Gastrocnemius medialis (tissue), 4 donors: Measurements from ENCODE around the gene KAT2A.

Experiments
- CTCF ChIP-seq, 5 experiments: fragments of 450-650 bp in 3 of 5; fragments of 200-600 bp in 2 of 5; sonication (generic) in 2 of 5; IDR thresholded peaks in 4 of 5; conservative IDR thresholded peaks in 1 of 5; 1 replicate in 4 of 5; 2 replicates in 1 of 5; pipeline ENCODE4 v1.5.1; 2016 to 2019; ENCODE audit warnings: antibody characterized with exemption in 5 of 5, mild to moderate bottlenecking in 3 of 5, moderate library complexity in 3 of 5
- POLR2A ChIP-seq, 2 donors: fragments of 450-650 bp; IDR thresholded peaks; one replicate each; pipeline ENCODE4 v1.6.1; 2017; ENCODE audit warnings: antibody characterized with exemption in 2 of 2, mild to moderate bottlenecking in 2 of 2, moderate library complexity in 2 of 2

GRCh38 chr17:42107124-42107523 lies 14.0 kb downstream of the KAT2A start:
- no peak for TF ChIP-seq CTCF (IDR thresholded peaks at IDR 0.05 in 4 of 5, conservative IDR thresholded peaks at IDR 0.05 in 1 of 5)
- no peak for TF ChIP-seq POLR2A (IDR thresholded peaks at IDR 0.05)
